ENCODE data around the gene RADIL.

- TF ChIP-seq CTCF (IDR thresholded peaks at IDR 0.05; ENCODE audit: insufficient read depth, low read length) (no peak), GABPA (IDR thresholded peaks at IDR 0.05; ENCODE audit: low read depth) (no peak), SPI1 (IDR thresholded peaks at IDR 0.05; ENCODE audit: borderline replicate concordance, low read depth) (no peak), REST (IDR thresholded peaks at IDR 0.05; ENCODE audit: insufficient replicate concordance, low read depth) (no peak), POLR2AphosphoS5 (IDR thresholded peaks at IDR 0.05; ENCODE audit: low read depth) (no peak)
These were observed 93.4 kb downstream of the RADIL start for GRCh38 chr7:4790078-4790465.
